ENCODE results near the gene SIGLEC11. TPM values are rescaled to one million over a fixed set of nuclear protein-coding genes. Genes with fewer than 3 reads are reported as not detected.
"Not testable (repeated sequence)": the region's sequence is repeated elsewhere in the genome, so short reads cannot be mapped to it uniquely, and the experiment has no call there.

The SIGLEC11 gene
- total RNA-seq: not detected in 2 replicates

- intact Hi-C loops (cut with micrococcal nuclease): not testable (repeated sequence)
Observed at GRCh38 chr19:49960980-49961379, at the start of gene SIGLEC11. SIGLEC11 (minus strand) TSS chr19:49961172; CDS start chr19:49961081, 91 bp downstream.

GRCh38 chr19:50008532-50008931, 47.6 kb upstream of the SIGLEC11 start:
- intact Hi-C loops (cut with micrococcal nuclease): no loop called here

- intact Hi-C loops (cut with micrococcal nuclease): no loop called here
Observed at GRCh38 chr19:50007947-50008346, 47.0 kb upstream of the SIGLEC11 start.

- intact Hi-C loops (cut with micrococcal nuclease): no loop called here
Observed at GRCh38 chr19:50007170-50007569, 46.2 kb upstream of the SIGLEC11 start.

GRCh38 chr19:50005428-50005827, 44.5 kb upstream of the SIGLEC11 start:
- intact Hi-C loops (cut with micrococcal nuclease): no loop called here

- intact Hi-C loops (cut with micrococcal nuclease): no loop called here
Observed at GRCh38 chr19:50003810-50004419, 42.9 kb upstream of the SIGLEC11 start.

GRCh38 chr19:50003254-50003788, 42.3 kb upstream of the SIGLEC11 start:
- intact Hi-C loops (cut with micrococcal nuclease): no loop called here

- intact Hi-C loops (cut with micrococcal nuclease): no loop called here
Observed at GRCh38 chr19:50002386-50002960, 41.5 kb upstream of the SIGLEC11 start.

GRCh38 chr19:50001775-50002174, 40.8 kb upstream of the SIGLEC11 start:
- intact Hi-C loops (cut with micrococcal nuclease): no loop called here

GRCh38 chr19:50000841-50001557, 40.0 kb upstream of the SIGLEC11 start:
- intact Hi-C loops (cut with micrococcal nuclease): no loop called here

- intact Hi-C loops (cut with micrococcal nuclease): no loop called here
Observed at GRCh38 chr19:50000038-50000840, 39.3 kb upstream of the SIGLEC11 start.

GRCh38 chr19:49999371-50000010, 38.5 kb upstream of the SIGLEC11 start:
- intact Hi-C loops (cut with micrococcal nuclease): no loop called here

GRCh38 chr19:49997709-49998108, 36.7 kb upstream of the SIGLEC11 start:
- intact Hi-C loops (cut with micrococcal nuclease): no loop called here

- intact Hi-C loops (cut with micrococcal nuclease): no loop called here
Observed at GRCh38 chr19:49988433-49988832, 27.5 kb upstream of the SIGLEC11 start.

- intact Hi-C loops (cut with micrococcal nuclease): no loop called here
Observed at GRCh38 chr19:49988007-49988406, 27.0 kb upstream of the SIGLEC11 start.

GRCh38 chr19:49987159-49987698, 26.3 kb upstream of the SIGLEC11 start:
- intact Hi-C loops (cut with micrococcal nuclease): no loop called here

- intact Hi-C loops (cut with micrococcal nuclease): no loop called here
Observed at GRCh38 chr19:49986354-49986753, 25.4 kb upstream of the SIGLEC11 start.

GRCh38 chr19:49985871-49986270, 24.9 kb upstream of the SIGLEC11 start:
- intact Hi-C loops (cut with micrococcal nuclease): no loop called here

- intact Hi-C loops (cut with micrococcal nuclease): no loop called here
Observed at GRCh38 chr19:49984491-49984890, 23.5 kb upstream of the SIGLEC11 start.

GRCh38 chr19:49983645-49984229, 22.8 kb upstream of the SIGLEC11 start:
- intact Hi-C loops (cut with micrococcal nuclease): loop anchor here (1.0 kb wide), 1 partner anchor 46 kb away; no protein-coding TSS in a partner anchor
